Measurements from ENCODE around the gene GPA33.

The GPA33 gene

DNA sequence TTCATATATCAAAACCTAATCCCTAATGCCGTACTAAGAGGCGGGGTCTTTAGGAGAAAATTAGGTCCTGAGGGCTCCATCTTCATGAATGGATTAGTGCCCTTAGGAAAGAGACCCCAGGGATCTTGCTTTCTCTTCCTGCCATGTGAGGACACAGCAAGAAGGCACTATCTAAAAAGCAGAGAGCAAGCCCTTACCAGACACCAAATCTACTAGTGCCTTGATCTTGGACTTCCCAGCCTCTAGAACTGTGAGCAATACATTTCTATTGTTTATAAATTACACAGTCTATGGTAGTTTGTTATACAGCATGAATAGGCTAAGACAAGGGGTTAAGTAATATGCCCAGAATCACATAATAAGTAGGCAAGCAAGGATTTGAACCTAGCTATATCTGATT lies 46.6 kb upstream of the GPA33 start:
- Histone ChIP-seq H3K4me3 (ENCODE audit: low read length) (no peak overlapping the region), H3K9ac (ENCODE audit: low read length) (no peak overlapping the region), H4K20me1 (ENCODE audit: insufficient read depth, low read length) (no peaks in the 10 kb centered on the region), H2AFZ (ENCODE audit: low read depth, low read length) (no peak overlapping the region), H3K36me3 (replicated peaks; ENCODE audit: low read depth, low read length) (no peaks in the 10 kb centered on the region), H3K79me2 (ENCODE audit: low read length) (no peaks in the 10 kb centered on the region), H3K9me3 (ENCODE audit: insufficient read depth, low read length) (no peaks in the 10 kb centered on the region), H3K27ac (ENCODE audit: low read length) (no peak overlapping the region), H3K4me2 (ENCODE audit: low read length) (no peak overlapping the region), H3K4me1 (ENCODE audit: low read length) (no peaks in the 10 kb centered on the region), H3K27me3 (ENCODE audit: low read depth, low read length) (peaks cover 88% of the 10 kb centered on the region)
- no peak for TF ChIP-seq EZH2phosphoT487 (IDR thresholded peaks at IDR 0.05; ENCODE audit: low read depth)
- TF ChIP-seq, protein P1, sequence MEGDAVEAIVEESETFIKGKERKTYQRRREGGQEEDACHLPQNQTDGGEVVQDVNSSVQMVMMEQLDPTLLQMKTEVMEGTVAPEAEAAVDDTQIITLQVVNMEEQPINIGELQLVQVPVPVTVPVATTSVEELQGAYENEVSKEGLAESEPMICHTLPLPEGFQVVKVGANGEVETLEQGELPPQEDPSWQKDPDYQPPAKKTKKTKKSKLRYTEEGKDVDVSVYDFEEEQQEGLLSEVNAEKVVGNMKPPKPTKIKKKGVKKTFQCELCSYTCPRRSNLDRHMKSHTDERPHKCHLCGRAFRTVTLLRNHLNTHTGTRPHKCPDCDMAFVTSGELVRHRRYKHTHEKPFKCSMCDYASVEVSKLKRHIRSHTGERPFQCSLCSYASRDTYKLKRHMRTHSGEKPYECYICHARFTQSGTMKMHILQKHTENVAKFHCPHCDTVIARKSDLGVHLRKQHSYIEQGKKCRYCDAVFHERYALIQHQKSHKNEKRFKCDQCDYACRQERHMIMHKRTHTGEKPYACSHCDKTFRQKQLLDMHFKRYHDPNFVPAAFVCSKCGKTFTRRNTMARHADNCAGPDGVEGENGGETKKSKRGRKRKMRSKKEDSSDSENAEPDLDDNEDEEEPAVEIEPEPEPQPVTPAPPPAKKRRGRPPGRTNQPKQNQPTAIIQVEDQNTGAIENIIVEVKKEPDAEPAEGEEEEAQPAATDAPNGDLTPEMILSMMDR (IDR thresholded peaks at IDR 0.05; ENCODE audit: low read depth, low read length): no peak

DNA sequence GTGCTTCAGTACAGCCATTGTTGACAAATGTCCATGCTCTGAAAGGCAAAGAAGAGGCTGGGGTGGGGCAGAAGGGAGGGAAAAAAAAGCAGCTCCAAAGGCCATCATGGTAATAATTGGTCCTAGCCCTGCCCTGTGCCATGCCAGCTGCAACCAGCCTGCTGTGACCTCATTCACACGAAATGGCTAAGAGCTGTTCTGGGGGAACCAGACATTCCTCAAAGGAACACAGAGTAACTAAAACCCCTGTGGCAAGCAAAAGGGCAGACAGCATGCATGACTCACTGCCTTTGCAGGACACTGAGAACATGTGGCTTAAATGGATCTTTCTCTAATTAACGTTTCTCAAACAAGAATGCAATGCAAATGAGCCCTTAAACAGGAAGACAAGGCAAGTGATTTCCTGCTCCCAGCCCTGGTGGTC lies 46.0 kb upstream of the GPA33 start:
- H3K79me2 ChIP-seq (ENCODE audit: low read length): no peaks in the 10 kb centered on the region
- no peak overlapping the region for H3K27ac ChIP-seq (ENCODE audit: low read length)
- no peak overlapping the region for H3K9ac ChIP-seq (ENCODE audit: low read length)
- H4K20me1 ChIP-seq (ENCODE audit: insufficient read depth, low read length): no peaks in the 10 kb centered on the region
- H3K4me1 ChIP-seq (ENCODE audit: low read length): no peaks in the 10 kb centered on the region
- H3K4me2 ChIP-seq (ENCODE audit: low read length): no peak overlapping the region
- no peak for TF ChIP-seq EZH2phosphoT487 (IDR thresholded peaks at IDR 0.05; ENCODE audit: low read depth)
- TF ChIP-seq, protein P1 (IDR thresholded peaks at IDR 0.05; ENCODE audit: low read depth, low read length): no peak
- H3K36me3 ChIP-seq (replicated peaks; ENCODE audit: low read depth, low read length): no peaks in the 10 kb centered on the region
- H2AFZ ChIP-seq (ENCODE audit: low read depth, low read length): no peak overlapping the region
- no peaks in the 10 kb centered on the region for H3K9me3 ChIP-seq (ENCODE audit: insufficient read depth, low read length)
- H3K27me3 ChIP-seq (ENCODE audit: low read depth, low read length): peaks cover 90% of the 10 kb centered on the region
- no peak overlapping the region for H3K4me3 ChIP-seq (ENCODE audit: low read length)

DNA sequence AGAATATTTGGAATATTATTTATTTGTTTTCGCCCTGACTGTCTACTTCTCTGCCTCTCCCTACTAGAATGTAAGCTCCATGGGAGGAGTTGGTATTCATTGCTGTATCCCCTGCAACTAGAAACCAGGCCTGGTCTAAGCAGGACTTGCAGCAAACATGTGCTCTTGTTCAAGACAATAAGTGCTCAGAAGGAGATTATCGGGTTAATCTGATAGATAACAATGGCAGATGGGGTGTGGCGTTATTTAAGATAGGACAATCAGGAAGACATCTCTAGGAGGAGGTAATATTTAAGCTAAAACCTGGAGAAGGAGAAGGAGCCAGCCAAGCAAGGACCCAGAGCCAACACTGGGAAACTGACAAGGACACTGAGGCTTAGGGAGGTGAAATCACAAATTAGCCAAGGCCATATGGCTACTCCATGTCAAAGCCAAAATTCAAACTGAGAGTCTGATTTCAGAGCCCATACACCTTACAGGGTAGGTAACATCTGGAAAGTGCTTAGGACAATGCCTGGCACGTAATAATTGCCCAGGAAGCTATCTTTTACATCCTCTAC lies 45.2 kb upstream of the GPA33 start:
- Histone ChIP-seq H3K4me2 (ENCODE audit: low read length) (no peak overlapping the region), H3K4me3 (ENCODE audit: low read length) (no peak overlapping the region)
- TF ChIP-seq, protein P1 (IDR thresholded peaks at IDR 0.05; ENCODE audit: low read depth, low read length): no peak
- no peak for TF ChIP-seq EZH2phosphoT487 (IDR thresholded peaks at IDR 0.05; ENCODE audit: low read depth)

DNA sequence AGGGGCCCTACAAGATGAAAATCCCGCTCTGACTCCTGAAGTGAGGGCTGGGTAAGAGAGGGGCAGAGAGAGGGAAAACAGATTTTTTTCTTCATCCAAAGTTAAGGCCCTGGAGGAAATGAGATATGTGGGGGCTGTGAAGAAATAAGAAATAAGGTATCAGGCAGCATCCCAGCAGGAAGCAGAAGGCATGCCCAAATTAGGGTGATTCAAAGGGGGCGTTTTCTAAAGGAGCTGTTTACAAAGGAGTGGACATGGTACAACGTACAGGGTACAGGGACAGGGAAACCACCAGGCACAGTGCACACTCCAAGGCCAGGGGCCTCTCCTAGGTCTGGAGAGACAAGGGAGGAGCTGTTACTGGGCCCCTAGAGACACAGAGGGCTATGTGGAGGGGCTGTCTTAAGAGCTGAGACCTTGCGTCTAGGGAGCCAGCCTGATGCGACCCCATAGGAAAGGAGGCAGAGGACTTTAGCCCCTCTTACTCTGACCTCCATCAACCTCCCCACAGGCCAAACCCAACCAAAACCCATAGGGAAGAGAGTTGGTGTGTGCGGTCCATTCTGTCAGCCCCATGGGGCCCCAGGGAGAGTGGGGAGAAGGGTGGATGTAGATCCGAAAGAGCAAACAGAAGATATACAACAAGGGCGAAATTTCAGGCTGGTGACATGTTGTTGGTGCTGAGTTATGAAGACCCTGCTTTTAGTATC lies 42.3 kb upstream of the GPA33 start:
- peaks cover 95% of the 10 kb centered on the region for H3K27me3 ChIP-seq (ENCODE audit: low read depth, low read length)

More for the DNA sequence above, 45.2 kb upstream of the GPA33 start:
- Histone ChIP-seq H2AFZ (ENCODE audit: low read depth, low read length) (no peak overlapping the region), H3K9ac (ENCODE audit: low read length) (no peak overlapping the region), H4K20me1 (ENCODE audit: insufficient read depth, low read length) (no peaks in the 10 kb centered on the region), H3K79me2 (ENCODE audit: low read length) (no peaks in the 10 kb centered on the region), H3K9me3 (ENCODE audit: insufficient read depth, low read length) (no peaks in the 10 kb centered on the region), H3K4me1 (ENCODE audit: low read length) (no peaks in the 10 kb centered on the region), H3K27ac (ENCODE audit: low read length) (no peak overlapping the region), H3K27me3 (ENCODE audit: low read depth, low read length) (peaks cover 91% of the 10 kb centered on the region), H3K36me3 (replicated peaks; ENCODE audit: low read depth, low read length) (no peaks in the 10 kb centered on the region)

More for the DNA sequence above, 42.3 kb upstream of the GPA33 start:
- Histone ChIP-seq H3K79me2 (ENCODE audit: low read length) (no peaks in the 10 kb centered on the region), H4K20me1 (ENCODE audit: insufficient read depth, low read length) (no peaks in the 10 kb centered on the region), H3K4me1 (ENCODE audit: low read length) (no peaks in the 10 kb centered on the region), H3K4me3 (ENCODE audit: low read length) (no peak overlapping the region), H3K36me3 (replicated peaks; ENCODE audit: low read depth, low read length) (no peaks in the 10 kb centered on the region), H3K27ac (ENCODE audit: low read length) (no peak overlapping the region), H3K9me3 (ENCODE audit: insufficient read depth, low read length) (no peaks in the 10 kb centered on the region), H3K4me2 (ENCODE audit: low read length) (no peak overlapping the region), H3K9ac (ENCODE audit: low read length) (no peak overlapping the region), H2AFZ (ENCODE audit: low read depth, low read length) (no peak overlapping the region)
- TF ChIP-seq EZH2phosphoT487 (IDR thresholded peaks at IDR 0.05; ENCODE audit: low read depth): no peak
- TF ChIP-seq, protein P1 (IDR thresholded peaks at IDR 0.05; ENCODE audit: low read depth, low read length): no peak

All from OCI-LY3 (cell line).